Gastroesophageal sphincter (tissue), 3 donors: ENCODE results near the gene STK11IP.

Experiments
- CTCF ChIP-seq, 4 experiments: fragments of 200-600 bp in 2 of 4; fragments of 450-650 bp in 2 of 4; sonication (generic) in 1 of 4; IDR thresholded peaks; one replicate each; pipeline ENCODE4 v1.5.1; 2017 to 2019; ENCODE audit warnings: antibody characterized with exemption in 4 of 4, mild to moderate bottlenecking in 2 of 4, moderate library complexity in 2 of 4
- EP300 ChIP-seq: sonication (generic); formaldehyde crosslinking; IDR thresholded peaks from one replicate; pipeline ENCODE4 v1.6.1; 2017; ENCODE audit warnings: antibody characterized with exemption, mild to moderate bottlenecking
- POLR2A ChIP-seq, 2 donors: fragments of 450-650 bp; IDR thresholded peaks; one replicate each; pipeline ENCODE4 v1.6.1; 2017; ENCODE audit warnings: antibody characterized with exemption in 2 of 2, mild to moderate bottlenecking in 2 of 2, moderate library complexity in 1 of 2
- POLR2AphosphoS5 ChIP-seq: sonication (generic); formaldehyde crosslinking; IDR thresholded peaks from one replicate; pipeline ENCODE4 v1.6.1; 2017; ENCODE audit warnings: antibody characterized with exemption

- TF ChIP-seq POLR2AphosphoS5 (no peak), CTCF (IDR thresholded peaks at IDR 0.05) (no peak), EP300 (no peak), POLR2A (IDR thresholded peaks at IDR 0.05) (no peak)
Measured at GRCh38 chr2:219557320-219557719, 40.3 kb upstream of the STK11IP start.
